RWPE1 (cell line): ENCODE measurements around the gene ZNF329.

Experiments
- CTCF ChIA-PET: fragments of 350-600 bp; sonication (Branson Sonifier 250); formaldehyde crosslinking; extraction: SDS; loops from one replicate; lab custom pipeline; 2021; lab: Yijun Ruan, JAX
- POLR2A ChIA-PET: fragments of 400-600 bp; formaldehyde crosslinking; extraction: SDS; loops from one replicate; lab custom pipeline; 2020; ENCODE audit warnings: antibody characterized with exemption; ENCODE audit not compliant: low non-redundant PET; lab: Yijun Ruan, JAX
- DNase-seq: peaks from one replicate; pipeline ENCODE4 v3.0.0; 2012; ENCODE audit warnings: low spot score
- H3K27ac ChIP-seq: fragments of 450-650 bp; 2 replicates; pipeline ENCODE4 v1.5.1; 2017
- CTCF ChIP-seq: fragments of 450-650 bp; conservative IDR thresholded peaks from 2 replicates; pipeline ENCODE4 v1.5.1; 2017; ENCODE audit warnings: low read depth, mild to moderate bottlenecking

ZNF329 gene

DNA sequence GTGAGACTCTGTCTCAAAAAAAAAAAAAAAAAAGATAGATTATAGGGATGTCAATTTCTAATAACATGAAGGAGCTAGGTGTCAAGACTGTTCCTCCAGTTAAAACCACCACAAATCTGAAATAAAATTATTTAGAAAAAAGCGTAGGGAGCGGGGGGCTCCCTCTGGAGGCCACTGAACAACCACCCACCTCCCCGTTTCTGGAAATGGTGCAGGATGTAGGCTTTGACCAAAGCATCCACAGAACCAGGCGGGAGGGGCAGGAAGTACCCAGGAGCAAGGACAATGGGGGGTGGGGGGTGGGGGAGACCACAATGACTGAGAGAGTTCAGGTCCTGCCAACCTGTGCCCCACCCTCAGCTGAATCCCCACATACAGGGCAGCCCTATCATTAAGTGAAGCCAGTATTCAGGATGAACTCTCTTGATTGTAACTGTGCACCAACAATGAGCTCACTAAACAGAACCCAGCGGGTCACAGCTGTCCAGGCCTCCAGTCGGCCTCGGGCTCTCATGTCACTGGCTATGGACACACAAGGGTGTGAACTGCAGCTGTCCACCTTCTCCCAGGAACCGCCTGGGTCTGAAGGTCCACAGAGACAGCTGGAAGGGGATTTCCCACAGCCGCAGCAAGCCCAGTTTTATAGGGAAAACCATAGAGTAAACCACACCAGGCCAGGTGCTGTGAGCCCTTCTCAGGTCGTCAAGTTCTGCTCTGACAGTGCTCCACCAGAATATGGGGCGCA, 59.2 kb downstream of the ZNF329 start:
- CTCF ChIA-PET = interaction anchor here (0.6 kb wide), 1 partner anchor 137 kb away, joined by 10 read pairs; the partner anchor contains the start of gene ZNF544
- POLR2A ChIA-PET = no interaction called here
- H3K27ac ChIP-seq = no peak overlapping the region
- no peak for DNase-seq
- TF ChIP-seq CTCF = no peak

- no peak for DNase-seq
- TF ChIP-seq CTCF = no peak
- CTCF ChIA-PET = no interaction called here
- no peak overlapping the region for H3K27ac ChIP-seq
- POLR2A ChIA-PET = no interaction called here
Measured at GRCh38 chr19:58089846-58090245, 60.7 kb downstream of the ZNF329 start.

DNA sequence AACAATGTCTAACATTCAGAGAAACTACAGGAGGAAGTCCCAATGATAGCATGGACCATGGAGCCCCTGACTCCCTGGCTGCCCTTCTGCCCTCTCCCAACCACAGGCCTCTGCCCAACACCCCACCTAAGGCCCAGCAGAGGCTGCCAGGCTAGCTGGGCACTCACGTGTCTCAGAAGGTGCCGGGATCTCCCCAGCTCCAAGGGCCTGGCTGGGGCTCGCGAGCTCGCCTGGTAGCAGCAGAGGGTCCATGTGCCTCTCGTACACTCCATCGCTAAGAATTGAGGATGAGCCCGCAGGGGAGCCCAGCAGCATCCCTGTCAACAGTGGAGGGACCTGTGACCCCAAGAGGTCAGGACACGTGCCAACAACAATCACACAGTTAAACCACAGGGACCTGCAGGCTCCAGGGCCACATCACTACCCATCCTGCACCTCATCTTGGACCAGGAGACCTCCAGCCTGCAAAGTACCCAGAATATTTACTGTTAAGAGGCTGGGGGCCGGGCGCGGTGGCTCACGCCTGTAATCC, 62.0 kb downstream of the ZNF329 start:
- ChIA-PET POLR2A (no interaction called here), CTCF (no interaction called here)
- no peak for TF ChIP-seq CTCF
- no peak overlapping the region for H3K27ac ChIP-seq
- no peak for DNase-seq

DNA sequence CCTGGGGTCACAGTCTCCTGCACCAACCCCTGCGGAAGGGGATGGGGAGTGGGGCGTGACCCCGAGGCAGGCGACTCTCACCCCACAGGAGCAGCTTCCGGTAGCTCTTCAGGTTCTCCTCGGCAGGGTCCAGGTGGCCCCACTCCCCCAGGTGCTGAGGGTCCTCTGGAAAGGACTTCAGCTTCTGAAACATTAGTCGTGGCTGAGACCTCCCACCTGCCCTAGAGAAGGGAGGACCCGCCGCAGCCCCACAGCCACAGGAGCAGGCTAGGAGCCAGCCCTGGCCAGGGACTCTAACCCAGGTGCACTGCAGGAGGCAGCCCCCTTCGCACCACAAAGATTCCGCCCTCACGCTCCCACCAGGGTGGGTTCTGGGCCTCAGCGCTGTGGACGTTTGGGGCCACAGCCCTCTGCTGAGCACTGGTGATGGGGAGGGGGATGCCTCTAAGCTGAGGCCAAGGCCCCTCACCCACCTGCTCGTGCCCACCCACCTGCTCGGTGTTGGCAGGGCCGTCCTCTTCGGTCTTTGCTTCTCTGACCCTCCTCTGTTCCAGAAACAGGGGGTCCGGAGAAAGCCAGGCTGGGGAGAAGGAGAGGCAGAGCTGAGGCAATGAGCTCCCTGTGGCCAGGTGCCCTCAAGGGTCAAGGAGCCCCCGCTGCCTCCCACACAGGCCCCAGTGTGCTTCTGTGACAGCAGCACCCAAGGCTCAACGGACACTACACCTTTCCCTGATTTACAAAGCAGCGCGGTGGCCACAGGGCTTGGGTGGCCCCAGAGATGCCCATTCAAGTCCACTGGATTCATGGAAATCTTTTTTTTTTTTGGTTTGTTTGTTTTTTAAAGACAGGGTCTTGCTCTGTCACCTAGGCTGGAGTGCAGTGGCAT, 63.5 kb downstream of the ZNF329 start:
- POLR2A ChIA-PET = no interaction called here

DNA sequence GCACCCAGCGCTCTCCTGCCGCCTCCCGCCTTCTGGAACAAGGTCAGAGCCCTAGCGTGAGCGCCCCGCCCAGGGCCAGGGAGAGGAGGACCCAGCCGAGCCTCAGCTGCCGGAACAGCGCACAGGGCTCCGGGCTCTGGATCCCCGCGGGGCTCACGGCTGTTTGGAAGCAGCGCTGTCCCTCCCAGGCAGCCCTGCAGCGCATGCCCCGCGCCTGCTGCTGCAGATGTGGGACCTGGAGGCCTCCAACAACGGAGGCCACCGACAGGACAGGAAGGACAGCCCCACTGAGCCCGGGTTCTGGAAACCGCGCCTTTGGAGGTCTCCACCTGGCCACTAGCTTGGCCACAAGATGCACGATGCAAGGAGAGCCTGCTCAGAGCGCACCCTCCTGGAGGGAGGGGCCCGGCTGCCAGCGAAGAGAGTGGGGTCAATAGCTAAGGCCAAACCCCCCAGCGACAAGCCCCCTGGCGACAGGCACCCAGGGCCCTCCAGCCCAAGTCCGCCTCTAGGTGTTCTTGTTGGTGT, 65.2 kb downstream of the ZNF329 start:
- no peak overlapping the region for H3K27ac ChIP-seq
- POLR2A ChIA-PET = no interaction called here
- CTCF ChIA-PET = no interaction called here
- DNase-seq = no peak
- TF ChIP-seq CTCF = no peak

More for the DNA sequence above, 63.5 kb downstream of the ZNF329 start:
- H3K27ac ChIP-seq = no peak overlapping the region
- no peak for DNase-seq
- no peak for TF ChIP-seq CTCF
- CTCF ChIA-PET = no interaction called here
